ENCODE measurements around the gene SAFB2. TPM values are rescaled to one million over a fixed set of nuclear protein-coding genes. Genes with fewer than 3 reads are reported as not detected.

SAFB2 gene
- total RNA-seq, 4 donors from 2014 or later: 25.3 to 81.6 (median 41.6) TPM

DNA sequence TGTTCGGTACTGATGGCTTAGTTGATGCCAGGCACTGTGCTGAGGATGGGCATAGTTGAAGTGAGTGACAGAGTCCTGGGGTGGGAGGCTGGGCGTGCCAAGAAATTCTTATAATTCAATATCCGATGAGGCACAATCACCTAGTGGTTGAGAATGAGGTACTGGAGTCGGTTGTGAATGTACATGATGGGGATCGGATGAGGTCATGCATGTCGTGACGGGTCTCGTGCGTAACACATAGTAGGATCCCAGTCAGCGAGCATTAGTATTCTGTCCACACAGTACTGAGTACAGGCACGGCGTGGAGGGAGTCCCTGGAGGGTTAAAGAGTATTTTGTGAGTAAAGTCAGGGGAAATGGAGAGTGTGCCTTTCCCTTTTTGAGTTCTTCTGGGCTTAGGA lies 3.1 kb upstream of the SAFB2 start:
- Histone ChIP-seq H3K4me3 (no peak overlapping the region), H3K27me3 (no peaks in the 10 kb centered on the region), H3K27ac (peak overlapping the region in 2 of 4 donors; percentile 34 to 99), H3K9me3 (no peaks in the 10 kb centered on the region), H3K4me1 (peaks cover 8 to 82% (median 45%) of the 10 kb centered on the region in 3 donors), H3K36me3 (peaks cover 0 to 53% of the 10 kb centered on the region in 2 donors)
- 77% methylated on average over 10 to 12 of the region's 12 CpGs for WGBS, 2 donors (ENCODE audit: low coverage in 1 of 2)
- ATAC-seq: no peak
- TF ChIP-seq POLR2A (IDR thresholded peaks at IDR 0.05) (no peak), EP300 (IDR thresholded peaks at IDR 0.05) (no peak), CTCF (IDR thresholded peaks at IDR 0.05) (no peak), POLR2AphosphoS5 (IDR thresholded peaks at IDR 0.05) (no peak)

DNA sequence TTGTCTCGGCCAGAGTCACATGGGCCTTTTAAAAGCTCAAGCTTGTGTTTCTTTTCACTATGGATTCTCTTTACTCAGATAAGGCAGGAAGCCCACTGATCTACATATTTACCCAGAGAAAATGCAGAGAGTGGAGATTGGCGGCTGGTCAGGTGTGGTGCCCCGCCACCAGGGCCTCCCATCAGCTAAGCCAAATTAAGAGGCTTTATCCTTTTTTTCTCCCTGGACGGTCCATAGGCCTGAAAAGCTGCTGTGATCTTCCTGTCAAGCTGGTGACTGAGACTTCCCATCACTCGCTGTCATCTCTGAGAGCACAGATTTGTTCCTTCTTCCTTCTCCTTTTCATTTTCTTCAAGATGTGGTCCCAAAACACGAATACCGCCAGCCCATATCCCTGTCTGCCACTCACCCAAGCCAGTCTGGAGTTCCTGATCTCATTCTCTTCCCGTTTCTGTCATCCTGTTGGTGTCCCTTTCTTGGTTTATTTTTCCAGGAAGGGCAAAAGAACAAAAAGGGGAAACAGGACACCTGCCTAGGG lies 2.2 kb upstream of the SAFB2 start:
- peaks cover 8 to 82% (median 51%) of the 10 kb centered on the region in 3 donors for H3K4me1 ChIP-seq
- no peak for ATAC-seq

DNA sequence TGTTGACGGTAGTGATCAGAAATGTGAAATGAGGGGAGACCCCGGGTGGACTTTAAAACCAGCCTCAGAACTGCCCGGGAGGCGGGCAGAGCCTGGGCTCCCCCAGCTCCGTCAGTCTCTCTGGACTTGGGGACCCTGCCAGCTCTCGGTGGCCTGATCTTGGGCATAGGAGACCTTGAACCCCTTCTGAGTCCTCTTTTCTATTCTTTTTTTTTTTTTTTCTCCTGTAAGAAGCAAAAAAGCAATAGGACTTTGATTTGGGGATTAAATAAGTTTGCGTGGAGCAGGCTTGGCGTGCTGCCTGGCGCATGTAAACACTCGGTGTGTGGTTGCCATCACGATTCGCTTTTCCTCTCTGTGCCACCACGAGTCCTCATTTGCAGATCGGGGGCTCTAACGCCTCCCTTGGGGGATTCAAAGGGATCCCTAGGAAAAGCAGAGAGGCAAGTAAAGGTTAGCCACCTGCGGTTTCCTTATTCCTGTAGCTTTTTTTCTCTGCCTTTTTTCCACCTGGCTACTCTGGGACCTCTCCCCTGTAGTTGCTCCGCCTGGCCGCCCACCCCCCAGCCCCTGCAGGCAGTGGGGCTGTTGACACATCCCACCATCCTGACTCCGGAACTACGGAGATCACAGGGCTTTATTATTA lies 1.6 kb upstream of the SAFB2 start:
- 1 to 3% methylated on average over 15 to 17 of the region's 20 CpGs for WGBS, 2 donors (ENCODE audit: low coverage in 1 of 2)
- Histone ChIP-seq H3K27me3 (no peaks in the 10 kb centered on the region), H3K4me1 (peaks cover 8 to 82% (median 51%) of the 10 kb centered on the region in 3 donors), H3K9me3 (no peaks in the 10 kb centered on the region), H3K36me3 (peaks cover 0 to 56% of the 10 kb centered on the region in 2 donors), H3K4me3 (peak overlapping the region; percentile 91 to 100), H3K27ac (peak overlapping the region; percentile 91 to 99 (median 98))
- no peak for ATAC-seq
- no peak for TF ChIP-seq POLR2A (IDR thresholded peaks at IDR 0.05)
- TF ChIP-seq EP300 (IDR thresholded peaks at IDR 0.05): no peak
- TF ChIP-seq CTCF (IDR thresholded peaks at IDR 0.05): no peak
- TF ChIP-seq POLR2AphosphoS5 (IDR thresholded peaks at IDR 0.05): no peak

More for the DNA sequence above, 2.2 kb upstream of the SAFB2 start:
- Histone ChIP-seq H3K9me3 (no peaks in the 10 kb centered on the region), H3K36me3 (peaks cover 0 to 55% of the 10 kb centered on the region in 2 donors), H3K27ac (peak overlapping the region in 3 of 4 donors; percentile 55 to 99 (median 99)), H3K27me3 (no peaks in the 10 kb centered on the region), H3K4me3 (peak overlapping the region in 1 of 2 donors; percentile 100)
- TF ChIP-seq CTCF (IDR thresholded peaks at IDR 0.05): no peak
- no peak for TF ChIP-seq POLR2AphosphoS5 (IDR thresholded peaks at IDR 0.05)
- TF ChIP-seq POLR2A (IDR thresholded peaks at IDR 0.05): no peak
- no peak for TF ChIP-seq EP300 (IDR thresholded peaks at IDR 0.05)
- WGBS, 2 donors (ENCODE audit: low coverage in 1 of 2): 28 to 32% methylated on average over 7 of the region's 8 CpGs

DNA sequence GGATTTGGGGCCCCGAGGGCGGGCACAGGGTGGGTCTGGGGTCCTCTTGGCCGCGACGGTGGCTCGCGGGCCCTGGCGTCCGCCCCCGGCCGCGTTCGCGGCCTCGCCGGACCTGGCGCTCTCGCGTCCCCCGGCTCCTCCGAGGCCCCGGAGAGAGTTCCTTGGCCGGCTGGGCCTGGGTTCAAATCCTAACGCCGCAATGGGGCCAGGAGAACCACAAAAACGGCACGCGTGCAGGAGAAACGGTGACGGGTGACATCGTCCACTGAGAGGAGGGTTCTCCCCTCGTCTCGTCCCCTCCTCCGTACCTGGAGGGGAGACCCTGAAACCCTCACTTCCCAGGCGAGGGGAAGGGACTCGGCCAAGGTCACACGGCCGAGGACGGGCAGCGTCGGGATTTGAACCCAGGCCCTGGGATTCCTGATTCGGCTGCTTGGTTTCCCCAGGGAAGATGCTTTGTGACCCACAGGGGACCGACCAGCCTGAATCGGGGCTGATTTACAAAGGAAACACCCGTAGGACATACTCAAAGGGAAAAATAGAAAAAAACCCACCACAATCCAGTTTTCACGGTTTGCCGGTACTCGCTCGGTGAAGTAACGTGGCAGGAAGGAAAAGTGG lies 931 bp upstream of the SAFB2 start:
- no peak for ATAC-seq
- peaks cover 0 to 56% of the 10 kb centered on the region in 2 donors for H3K36me3 ChIP-seq
- no peaks in the 10 kb centered on the region for H3K9me3 ChIP-seq
- 0% methylated on average over 3 to 18 of the region's 50 CpGs for WGBS, 2 donors (ENCODE audit: low coverage in 1 of 2)
- H3K27ac ChIP-seq: peak overlapping the region; percentile 91 to 99 (median 98)
- TF ChIP-seq EP300 (IDR thresholded peaks at IDR 0.05) (no peak), POLR2AphosphoS5 (IDR thresholded peaks at IDR 0.05) (no peak), POLR2A (IDR thresholded peaks at IDR 0.05) (no peak), CTCF (IDR thresholded peaks at IDR 0.05) (no peak)
- H3K27me3 ChIP-seq: no peaks in the 10 kb centered on the region
- peaks cover 8 to 82% (median 51%) of the 10 kb centered on the region in 3 donors for H3K4me1 ChIP-seq
- H3K4me3 ChIP-seq: peak overlapping the region; percentile 91 to 100

Data from gastroesophageal sphincter (tissue), 4 donors.